NCI-H2081 (cell line): Measurements from ENCODE around the gene NKAIN4.
A peak's percentile ranks its signal among the peaks of the same experiment; 100 is the strongest.

Experiments
- DNase-seq, 2 experiments: peaks; one replicate each; lab custom pipeline; 2025; lab: John Stamatoyannopoulos, UW

The NKAIN4 gene

DNA sequence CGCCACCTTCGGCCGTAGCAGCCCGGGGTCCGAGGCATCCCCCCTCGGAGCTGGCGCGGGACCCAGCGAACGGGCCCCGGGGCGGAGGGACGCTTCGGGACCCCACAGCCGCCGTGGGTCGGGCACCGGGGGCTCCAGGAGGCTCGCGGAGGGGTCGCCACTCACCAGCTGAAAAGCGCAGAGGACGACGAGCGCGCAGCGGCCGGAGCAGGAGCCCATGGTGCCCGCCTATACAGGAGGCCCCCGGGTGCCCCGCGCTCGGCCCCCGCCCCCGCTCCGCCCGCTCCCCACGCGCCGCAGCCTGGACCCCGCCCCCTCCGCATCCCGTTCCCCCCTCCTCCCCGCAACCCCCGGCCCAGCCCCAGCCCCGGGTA, at the start of gene NKAIN4:
Gene NKAIN4, minus strand, starts transcription at position 232 of the 374 bp plus-strand sequence. Its CDS starts 13 bp downstream, at position 219.
- DNase-seq = no peak

- DNase-seq = no peak
Measured at GRCh38 chr20:63303095-63303666, 48.9 kb upstream of the NKAIN4 start.

GRCh38 chr20:63301671-63302070, 47.4 kb upstream of the NKAIN4 start:
- DNase-seq = no peak

- no peak for DNase-seq
Measured at GRCh38 chr20:63298731-63299312, 44.6 kb upstream of the NKAIN4 start.

GRCh38 chr20:63297796-63298572, 43.7 kb upstream of the NKAIN4 start:
- DNase-seq = no peak

GRCh38 chr20:63297371-63297781, 43.1 kb upstream of the NKAIN4 start:
- no peak for DNase-seq

DNA sequence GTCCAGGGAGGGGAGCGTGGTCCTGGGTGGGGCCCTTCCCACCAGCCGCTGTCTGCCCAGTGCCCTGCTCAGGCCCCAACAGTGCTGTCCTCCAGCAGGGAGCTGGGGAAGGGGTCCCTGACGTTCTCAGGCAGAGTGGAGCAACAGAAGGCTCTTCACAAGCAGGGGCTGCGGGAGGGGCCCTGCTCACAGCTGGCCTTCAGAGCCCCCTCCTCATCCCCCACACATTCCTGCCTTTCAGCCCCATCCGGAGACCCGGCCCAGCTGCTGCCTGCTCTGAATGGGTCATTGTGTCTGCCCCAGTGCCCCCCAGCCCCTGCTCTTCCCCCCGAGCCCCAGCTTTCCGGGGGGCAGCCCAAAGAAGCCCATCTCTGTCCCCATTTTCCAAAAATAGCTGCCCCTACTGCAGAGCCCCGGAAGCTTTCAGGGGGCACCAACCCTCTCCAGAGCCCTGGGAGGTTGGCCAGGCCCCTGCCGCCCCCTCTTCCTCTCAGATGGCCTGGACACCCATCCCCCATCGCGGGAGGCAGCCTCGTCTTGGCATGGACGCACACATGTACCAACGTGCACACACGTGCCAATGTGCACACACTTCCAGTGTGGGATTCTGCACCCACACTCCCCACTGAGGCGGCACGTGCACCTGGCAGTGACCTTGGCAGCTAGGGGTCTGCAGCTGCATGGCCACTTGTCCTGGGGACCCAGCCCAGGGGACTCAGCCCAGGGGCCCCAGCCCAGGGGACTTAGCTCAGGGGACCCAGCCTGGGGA, 42.5 kb upstream of the NKAIN4 start:
- no peak for DNase-seq

GRCh38 chr20:63295846-63296245, 41.6 kb upstream of the NKAIN4 start:
- DNase-seq = no peak

DNA sequence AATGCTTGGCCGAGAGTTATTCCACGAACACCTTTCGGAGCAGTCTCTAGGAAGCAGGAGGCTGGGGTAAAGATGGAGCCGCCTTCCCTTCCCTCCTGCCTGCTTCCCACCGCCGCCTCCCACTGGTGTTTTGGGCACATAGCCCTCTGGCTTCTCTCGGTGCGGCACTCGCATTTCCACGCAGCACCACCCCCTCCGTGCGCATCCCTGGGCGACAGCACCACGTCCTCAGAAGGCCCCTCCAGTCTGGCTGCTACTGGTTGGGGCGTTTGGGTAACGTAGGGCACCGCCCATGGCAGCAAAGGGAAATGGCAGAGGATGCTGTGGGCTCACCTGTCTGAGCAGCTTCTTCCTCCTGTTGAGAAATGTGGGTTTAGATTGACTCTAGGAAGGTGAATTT, 41.2 kb upstream of the NKAIN4 start:
- DNase-seq = no peak

GRCh38 chr20:63295018-63295417, 40.8 kb upstream of the NKAIN4 start:
- no peak for DNase-seq

- no peak for DNase-seq
Measured at GRCh38 chr20:63294536-63294900, 40.3 kb upstream of the NKAIN4 start.

- DNase-seq = no peak
Measured at GRCh38 chr20:63293871-63294535, 39.7 kb upstream of the NKAIN4 start.

DNA sequence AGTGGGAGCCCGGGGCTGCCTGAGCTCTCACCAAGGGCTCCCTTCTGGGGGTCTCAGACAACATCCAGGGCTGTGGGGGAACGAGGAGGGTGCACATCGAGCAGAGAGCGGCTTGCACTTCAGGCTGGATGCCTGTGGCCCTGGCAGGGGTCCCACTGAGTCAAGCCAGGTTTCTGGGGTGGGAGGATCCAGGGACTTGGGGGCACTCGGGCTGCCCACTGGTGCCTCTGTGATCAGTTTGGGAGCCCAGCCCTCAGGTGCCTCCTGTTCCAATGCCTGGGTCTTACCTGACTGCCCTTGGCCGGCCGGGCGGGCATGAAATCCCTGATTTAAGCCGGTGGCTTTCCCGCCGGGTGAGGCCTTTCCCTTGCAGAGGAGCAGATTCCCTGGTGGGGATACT, 39.2 kb upstream of the NKAIN4 start:
- DNase-seq = no peak

- no peak for DNase-seq
Measured at GRCh38 chr20:63292904-63293303, 38.6 kb upstream of the NKAIN4 start, which contains the start of gene COL20A1. TSS of gene COL20A1 (plus strand) at chr20:63293186. CDS start at chr20:63295108, 1,922 bp downstream.

GRCh38 chr20:63292292-63292701, 38.0 kb upstream of the NKAIN4 start:
- DNase-seq = no peak

DNA sequence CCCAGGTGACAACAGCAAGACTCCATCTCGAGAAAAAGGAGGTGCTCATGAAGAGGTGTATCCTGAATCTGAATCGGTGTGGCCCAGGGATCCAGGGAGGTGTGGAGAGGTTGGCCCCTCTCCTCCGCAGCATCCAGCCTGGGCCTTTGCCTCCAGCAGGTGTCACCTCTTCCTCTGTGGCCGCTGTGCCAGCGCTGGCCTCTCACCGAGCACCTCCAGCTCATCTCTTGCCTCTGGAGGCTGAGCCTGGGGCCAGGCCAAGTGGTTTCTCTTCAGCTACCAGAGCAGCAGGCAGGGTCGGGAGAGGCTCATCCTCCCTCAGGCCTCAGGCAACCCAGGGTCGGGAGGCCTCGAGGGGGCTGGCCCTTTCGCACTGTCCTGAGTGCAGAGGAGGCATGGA, 37.5 kb upstream of the NKAIN4 start:
- DNase-seq = no peak

DNA sequence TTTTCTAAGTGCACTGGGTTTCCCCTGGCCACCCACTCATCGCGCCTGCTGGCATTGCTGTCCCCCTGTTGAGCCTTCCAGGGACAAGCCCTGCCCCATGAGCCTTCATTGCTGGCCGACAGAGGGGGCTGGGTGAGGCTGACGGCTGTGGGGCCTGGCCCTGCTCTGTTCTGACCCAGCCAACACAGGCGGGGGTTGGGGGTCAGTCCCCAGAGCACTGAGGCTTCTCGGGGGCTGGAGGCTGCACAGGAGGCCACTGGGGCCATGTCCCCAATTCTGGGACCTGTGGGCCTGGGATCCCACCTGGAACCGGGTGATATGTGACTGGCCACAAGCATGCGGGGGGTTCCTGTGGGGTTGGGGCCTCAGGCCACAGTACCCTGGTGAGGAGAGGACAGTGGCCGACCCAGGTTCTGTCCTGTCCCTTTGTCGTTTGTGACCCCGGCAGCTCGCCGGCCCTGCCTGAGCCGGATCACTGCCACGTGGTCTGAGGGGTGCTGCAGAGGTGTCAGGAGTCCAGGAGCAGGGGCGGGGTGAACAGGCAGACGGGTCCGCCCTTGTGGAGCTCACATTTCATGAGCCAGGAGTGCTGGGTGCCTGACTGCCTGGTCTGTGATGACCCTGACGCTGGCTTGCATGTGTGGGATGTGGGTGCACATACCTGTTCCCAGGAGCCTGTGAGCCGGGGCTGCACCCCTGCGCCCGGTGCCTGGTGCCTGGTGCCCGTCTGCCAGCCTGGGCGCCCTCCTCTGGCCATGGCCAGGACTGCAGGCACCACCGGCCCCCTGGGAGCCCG, 36.6 kb upstream of the NKAIN4 start:
- DNase-seq = peak; percentile 26 to 31

DNA sequence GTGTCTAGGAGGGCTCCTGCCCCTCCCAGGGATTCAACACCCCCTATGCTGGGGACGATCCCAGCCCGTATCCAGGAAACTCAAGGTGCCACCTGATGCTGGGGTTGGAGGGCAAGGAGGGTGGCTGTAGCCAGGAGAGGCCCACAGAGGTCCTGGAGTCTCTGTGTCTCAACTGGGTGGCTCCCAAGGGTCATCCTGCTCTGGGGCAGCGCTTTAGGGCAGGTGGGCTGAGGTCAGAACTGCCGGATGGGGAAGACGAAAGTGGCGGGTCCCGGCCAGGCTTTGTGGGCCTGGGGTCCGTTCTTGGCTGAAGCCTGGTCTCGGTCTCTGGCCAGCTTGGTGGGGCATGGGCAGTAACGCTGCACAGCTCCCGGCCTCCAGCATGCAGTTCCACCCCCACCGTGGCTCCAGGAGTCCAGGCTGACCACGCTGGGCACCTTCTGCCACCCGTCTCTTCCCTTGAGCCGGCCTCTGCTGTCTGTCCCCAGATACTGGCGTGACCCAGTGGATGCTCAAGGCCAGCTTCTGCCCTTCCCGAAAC, 35.9 kb upstream of the NKAIN4 start:
- DNase-seq = no peak

- no peak for DNase-seq
Measured at GRCh38 chr20:63289311-63290135, 35.3 kb upstream of the NKAIN4 start.
